GM12872 (cell line): ENCODE measurements around the gene ZMYND8.
A peak's percentile ranks its signal among the peaks of the same experiment; 100 is the strongest.

Source experiments
- CTCF ChIP-seq: IDR thresholded peaks from 3 replicates; pipeline ENCODE4 v1.5.1; 2011; ENCODE audit warnings: low read depth, mild to moderate bottlenecking, low read length, moderate library complexity; ENCODE audit not compliant: insufficient read depth

Gene ZMYND8

GRCh38 chr20:47278907-47279348 lies 77.6 kb downstream of the ZMYND8 start:
- TF ChIP-seq CTCF, result no peak

GRCh38 chr20:47276851-47277534 lies 79.5 kb downstream of the ZMYND8 start:
- no peak for TF ChIP-seq CTCF

GRCh38 chr20:47276251-47276650 lies 80.2 kb downstream of the ZMYND8 start:
- TF ChIP-seq CTCF, result no peak

- TF ChIP-seq CTCF, result no peak
Observed at GRCh38 chr20:47275548-47275947, 81.0 kb downstream of the ZMYND8 start.

GRCh38 chr20:47274401-47275108 lies 81.9 kb downstream of the ZMYND8 start:
- TF ChIP-seq CTCF, result no peak

- TF ChIP-seq CTCF, result no peak
Observed at GRCh38 chr20:47273591-47274235, 82.8 kb downstream of the ZMYND8 start.

- peak; percentile 71 for TF ChIP-seq CTCF
Observed at GRCh38 chr20:47272893-47273590, 83.5 kb downstream of the ZMYND8 start.
